NCI-H1092 (cell line): ENCODE measurements around the gene ASCL1.
A peak's percentile ranks its signal among the peaks of the same experiment; 100 is the strongest.

Experiments used
- DNase-seq: peaks from one replicate; lab custom pipeline; 2025; lab: John Stamatoyannopoulos, UW

ASCL1 gene

GRCh38 chr12:102957339-102958050, at the start of gene ASCL1:
Gene ASCL1, plus strand, starts transcription at chr12:102957674. Its CDS starts 571 bp downstream, at chr12:102958245.
- peak; percentile 88 for DNase-seq

- DNase-seq = no peak
Observed at GRCh38 chr12:102907918-102908317, 49.6 kb upstream of the ASCL1 start.

GRCh38 chr12:102910137-102910536, 47.3 kb upstream of the ASCL1 start:
- no peak for DNase-seq

GRCh38 chr12:102910792-102911191, 46.7 kb upstream of the ASCL1 start:
- no peak for DNase-seq

GRCh38 chr12:102911320-102911719, 46.2 kb upstream of the ASCL1 start:
- no peak for DNase-seq

- DNase-seq = no peak
Observed at GRCh38 chr12:102912258-102912657, 45.2 kb upstream of the ASCL1 start.

GRCh38 chr12:102913453-102914226, 43.8 kb upstream of the ASCL1 start:
- no peak for DNase-seq

- no peak for DNase-seq
Observed at GRCh38 chr12:102916252-102917025, 41.0 kb upstream of the ASCL1 start.

GRCh38 chr12:102917026-102917787, 40.3 kb upstream of the ASCL1 start, which contains the start of gene PAH:
Gene PAH, minus strand, starts transcription at chr12:102917244. Its CDS starts 114 bp downstream, at chr12:102917130.
- no peak for DNase-seq

- no peak for DNase-seq
Observed at GRCh38 chr12:102918840-102919239, 38.6 kb upstream of the ASCL1 start.

- DNase-seq = no peak
Observed at GRCh38 chr12:102920271-102920670, 37.2 kb upstream of the ASCL1 start.

GRCh38 chr12:102921240-102921639, 36.2 kb upstream of the ASCL1 start:
- DNase-seq = no peak

- no peak for DNase-seq
Observed at GRCh38 chr12:102927220-102927619, 30.3 kb upstream of the ASCL1 start.

GRCh38 chr12:102933168-102933567, 24.3 kb upstream of the ASCL1 start:
- DNase-seq = no peak

- DNase-seq = no peak
Observed at GRCh38 chr12:102939059-102939458, 18.4 kb upstream of the ASCL1 start.

- DNase-seq = no peak
Observed at GRCh38 chr12:102939670-102940222, 17.7 kb upstream of the ASCL1 start.

- DNase-seq = no peak
Observed at GRCh38 chr12:102946042-102946441, 11.4 kb upstream of the ASCL1 start.

- DNase-seq = peak; percentile 45
Observed at GRCh38 chr12:102948941-102949352, 8.5 kb upstream of the ASCL1 start.

GRCh38 chr12:102950107-102950949, 7.1 kb upstream of the ASCL1 start:
- peak; percentile 68 for DNase-seq

GRCh38 chr12:102950950-102951619, 6.4 kb upstream of the ASCL1 start:
- DNase-seq = no peak
